DOHH2 (cell line): Measurements from ENCODE around the gene IFNAR1.
A peak's percentile ranks its signal among the peaks of the same experiment; 100 is the strongest.

Experiments
- H3F3A ChIP-seq: fragments of 200-600 bp; sonication (generic), shearing (Covaris generic); 2 replicates; pipeline ENCODE4 v1.6.0; 2016; ENCODE audit warnings: antibody characterized with exemption, mild to moderate bottlenecking; ENCODE audit not compliant: control insufficient read depth, insufficient read depth
- H3K27ac ChIP-seq: fragments of 200-600 bp; sonication (generic); 2 replicates; pipeline ENCODE4 v1.5.1; 2014; ENCODE audit warnings: low read depth, mild to moderate bottlenecking, low read length, moderate library complexity
- H3K27me3 ChIP-seq: fragments of 200-600 bp; sonication (generic); 2 replicates; pipeline ENCODE4 v1.6.1; 2014; ENCODE audit warnings: mild to moderate bottlenecking, low read length, mixed read lengths; ENCODE audit not compliant: control insufficient read depth
- H3K36me3 ChIP-seq: fragments of 200-600 bp; sonication (generic); 2 replicates; pipeline ENCODE4 v1.6.1; 2014; ENCODE audit warnings: mild to moderate bottlenecking, low read length, moderate library complexity, mixed read lengths; ENCODE audit not compliant: control insufficient read depth
- H3K4me1 ChIP-seq: fragments of 200-600 bp; sonication (generic); 2 replicates; pipeline ENCODE4 v1.6.1; 2014; ENCODE audit warnings: mild to moderate bottlenecking, low read length, mixed read lengths; ENCODE audit not compliant: control insufficient read depth
- H3K4me2 ChIP-seq: fragments of 200-600 bp; sonication (generic); 2 replicates; pipeline ENCODE4 v1.6.0; 2014; ENCODE audit warnings: mild to moderate bottlenecking, low read length, moderate library complexity
- H3K4me3 ChIP-seq: fragments of 200-600 bp; sonication (generic); 2 replicates; pipeline ENCODE4 v1.5.1; 2014; ENCODE audit warnings: mild to moderate bottlenecking, low read length, mixed read lengths
- H3K79me2 ChIP-seq: fragments of 200-600 bp; sonication (generic); 2 replicates; pipeline ENCODE4 v1.6.1; 2014; ENCODE audit warnings: mild to moderate bottlenecking, low read length, mixed read lengths; ENCODE audit not compliant: control insufficient read depth
- H3K9me2 ChIP-seq: fragments of 200-600 bp; sonication (generic); replicated peaks from 2 replicates; pipeline ENCODE4 v1.6.1; 2014; ENCODE audit warnings: mild to moderate bottlenecking, low read length, mixed read lengths; ENCODE audit not compliant: control insufficient read depth
- H3K9me3 ChIP-seq: fragments of 200-600 bp; sonication (generic); 2 replicates; pipeline ENCODE4 v1.6.1; 2014; ENCODE audit warnings: antibody characterized with exemption, low read length, mixed read lengths; ENCODE audit not compliant: control insufficient read depth, insufficient read depth
- H4K20me1 ChIP-seq: fragments of 200-600 bp; sonication (generic); 2 replicates; pipeline ENCODE4 v1.6.0; 2014; ENCODE audit warnings: low read depth, mild to moderate bottlenecking, antibody characterized with exemption, low read length, moderate library complexity; ENCODE audit not compliant: control insufficient read depth, insufficient read depth
- EZH2phosphoT487 ChIP-seq: fragments of 200-600 bp; sonication (generic); IDR thresholded peaks from 2 replicates; pipeline ENCODE4 v1.6.1; 2017; ENCODE audit warnings: borderline replicate concordance, mild to moderate bottlenecking, antibody characterized with exemption, low read length, moderate library complexity, mixed read lengths
- TF ChIP-seq, protein P1 (sequence below): fragments of 200-600 bp; sonication (generic); IDR thresholded peaks from one replicate; pipeline ENCODE4 v1.5.1; 2014; ENCODE audit warnings: antibody characterized with exemption, mild to moderate bottlenecking, low read depth, low read length; ENCODE audit not compliant: poor library complexity, severe bottlenecking

IFNAR1 gene

GRCh38 chr21:33313183-33313582, 11.6 kb upstream of the IFNAR1 start:
- peaks cover 39% of the 10 kb centered on the region for H3K36me3 ChIP-seq
- TF ChIP-seq EZH2phosphoT487 = no peak
- TF ChIP-seq, protein P1, sequence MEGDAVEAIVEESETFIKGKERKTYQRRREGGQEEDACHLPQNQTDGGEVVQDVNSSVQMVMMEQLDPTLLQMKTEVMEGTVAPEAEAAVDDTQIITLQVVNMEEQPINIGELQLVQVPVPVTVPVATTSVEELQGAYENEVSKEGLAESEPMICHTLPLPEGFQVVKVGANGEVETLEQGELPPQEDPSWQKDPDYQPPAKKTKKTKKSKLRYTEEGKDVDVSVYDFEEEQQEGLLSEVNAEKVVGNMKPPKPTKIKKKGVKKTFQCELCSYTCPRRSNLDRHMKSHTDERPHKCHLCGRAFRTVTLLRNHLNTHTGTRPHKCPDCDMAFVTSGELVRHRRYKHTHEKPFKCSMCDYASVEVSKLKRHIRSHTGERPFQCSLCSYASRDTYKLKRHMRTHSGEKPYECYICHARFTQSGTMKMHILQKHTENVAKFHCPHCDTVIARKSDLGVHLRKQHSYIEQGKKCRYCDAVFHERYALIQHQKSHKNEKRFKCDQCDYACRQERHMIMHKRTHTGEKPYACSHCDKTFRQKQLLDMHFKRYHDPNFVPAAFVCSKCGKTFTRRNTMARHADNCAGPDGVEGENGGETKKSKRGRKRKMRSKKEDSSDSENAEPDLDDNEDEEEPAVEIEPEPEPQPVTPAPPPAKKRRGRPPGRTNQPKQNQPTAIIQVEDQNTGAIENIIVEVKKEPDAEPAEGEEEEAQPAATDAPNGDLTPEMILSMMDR = no peak
- no peaks in the 10 kb centered on the region for H3K9me2 ChIP-seq
- peaks cover 28% of the 10 kb centered on the region for H3F3A ChIP-seq
- H3K79me2 ChIP-seq = no peaks in the 10 kb centered on the region
- peaks cover 15% of the 10 kb centered on the region for H3K9me3 ChIP-seq
- H3K27me3 ChIP-seq = no peaks in the 10 kb centered on the region
- no peaks in the 10 kb centered on the region for H4K20me1 ChIP-seq
- H3K4me3 ChIP-seq = no peak overlapping the region; the same call in 1 of the 2 replicates
- peak overlapping the region; percentile 99 for H3K27ac ChIP-seq
- H3K4me1 ChIP-seq = peaks cover 89% of the 10 kb centered on the region
- peak overlapping the region; percentile 48 for H3K4me2 ChIP-seq

- Histone ChIP-seq H3K4me2 (peak overlapping the region; percentile 48; the same call in 1 of the 2 replicates), H3K27ac (peak overlapping the region; percentile 99), H3K79me2 (no peaks in the 10 kb centered on the region), H4K20me1 (no peaks in the 10 kb centered on the region), H3K27me3 (no peaks in the 10 kb centered on the region), H3K4me1 (peaks cover 84% of the 10 kb centered on the region), H3K36me3 (peaks cover 34% of the 10 kb centered on the region), H3K9me3 (peaks cover 15% of the 10 kb centered on the region), H3F3A (peaks cover 24% of the 10 kb centered on the region), H3K4me3 (no peak overlapping the region), H3K9me2 (no peaks in the 10 kb centered on the region)
- TF ChIP-seq EZH2phosphoT487 = no peak
- TF ChIP-seq, protein P1 = no peak
Measured at GRCh38 chr21:33313611-33314010, 11.2 kb upstream of the IFNAR1 start.

GRCh38 chr21:33314111-33314510, 10.7 kb upstream of the IFNAR1 start:
- Histone ChIP-seq H3F3A (peaks cover 21% of the 10 kb centered on the region), H4K20me1 (no peaks in the 10 kb centered on the region), H3K9me3 (peaks cover 15% of the 10 kb centered on the region), H3K4me1 (peaks cover 79% of the 10 kb centered on the region), H3K9me2 (no peaks in the 10 kb centered on the region), H3K4me3 (no peak overlapping the region), H3K27ac (peak overlapping the region; percentile 99; the same call in 1 of the 2 replicates), H3K4me2 (no peak overlapping the region), H3K79me2 (no peaks in the 10 kb centered on the region), H3K36me3 (peaks cover 34% of the 10 kb centered on the region), H3K27me3 (no peaks in the 10 kb centered on the region)
- TF ChIP-seq, protein P1 = no peak
- TF ChIP-seq EZH2phosphoT487 = no peak
